HFFc6 (cell line): Measurements from ENCODE around the gene CEP290. TPM values are rescaled to one million over a fixed set of nuclear protein-coding genes. Genes with fewer than 3 reads are reported as not detected.
A peak's percentile ranks its signal among the peaks of the same experiment; 100 is the strongest.

Experiments used
- DNase-seq: peaks from one replicate; pipeline ENCODE4 v3.0.0-alpha.2; 2018
- H3K27ac Mint-ChIP-seq: 2 replicates; pipeline ENCODE4 v1.8.0; 2020; ENCODE audit warnings: mild to moderate bottlenecking, mixed read lengths
- H3K27me3 Mint-ChIP-seq: 2 replicates; pipeline ENCODE4 v1.8.0; 2021; ENCODE audit warnings: mild to moderate bottlenecking, moderate library complexity, mixed read lengths; ENCODE audit not compliant: insufficient read depth
- H3K36me3 Mint-ChIP-seq: 2 replicates; pipeline ENCODE4 v1.8.0; 2021; ENCODE audit warnings: low read depth, mixed read lengths
- H3K4me1 Mint-ChIP-seq: 2 replicates; pipeline ENCODE4 v1.8.0; 2020; ENCODE audit warnings: low read depth, mixed read lengths
- H3K4me3 Mint-ChIP-seq: 2 replicates; pipeline ENCODE4 v1.8.0; 2020; ENCODE audit warnings: mild to moderate bottlenecking, moderate library complexity, mixed read lengths
- H3K9me3 Mint-ChIP-seq: 2 replicates; pipeline ENCODE4 v1.8.0; 2020; ENCODE audit warnings: mild to moderate bottlenecking, mixed read lengths
- CTCF ChIP-seq: fragments of 200-600 bp; sonication (generic); IDR thresholded peaks from 2 replicates; pipeline ENCODE4 v1.5.0; 2021; ENCODE audit warnings: antibody characterized with exemption, mild to moderate bottlenecking
- total RNA-seq, 6 experiments: library from RNA; stranded (reverse); fragmentation: NEBNext Ultra II Directional; extraction: Animal tissue kit (Norgen Biotek cat#: 25700); gene quantifications; 2 replicates in 1 of 6; 3 replicates in 5 of 6; pipeline ENCODE4 v1.2.3, GENCODE V29; 2021

CEP290 gene
- total RNA-seq, 6 experiments from 2014 or later, result 10.2 to 13.4 (median 11.7) TPM

- H3K36me3 Mint-ChIP-seq, result peaks cover 5% of the 10 kb centered on the region
- no peak for TF ChIP-seq CTCF
- H3K4me3 Mint-ChIP-seq, result no peak overlapping the region
- H3K9me3 Mint-ChIP-seq, result no peaks in the 10 kb centered on the region
- no peaks in the 10 kb centered on the region for H3K4me1 Mint-ChIP-seq
- H3K27ac Mint-ChIP-seq, result no peak overlapping the region
- H3K27me3 Mint-ChIP-seq, result no peaks in the 10 kb centered on the region
- no peak for DNase-seq
Measured at GRCh38 chr12:88084210-88084609, 57.7 kb downstream of the CEP290 start.

GRCh38 chr12:88083634-88084033 is 58.3 kb downstream of the CEP290 start:
- no peaks in the 10 kb centered on the region for H3K36me3 Mint-ChIP-seq
- H3K27me3 Mint-ChIP-seq, result no peaks in the 10 kb centered on the region
- no peak overlapping the region for H3K4me3 Mint-ChIP-seq
- no peak overlapping the region for H3K27ac Mint-ChIP-seq
- no peak for TF ChIP-seq CTCF
- DNase-seq, result no peak
- H3K9me3 Mint-ChIP-seq, result no peaks in the 10 kb centered on the region
- H3K4me1 Mint-ChIP-seq, result no peaks in the 10 kb centered on the region

GRCh38 chr12:88081247-88081646 is 60.6 kb downstream of the CEP290 start:
- H3K4me1 Mint-ChIP-seq, result no peaks in the 10 kb centered on the region
- H3K36me3 Mint-ChIP-seq, result no peaks in the 10 kb centered on the region
- no peak for DNase-seq
- H3K27me3 Mint-ChIP-seq, result no peaks in the 10 kb centered on the region
- H3K4me3 Mint-ChIP-seq, result no peak overlapping the region
- no peak for TF ChIP-seq CTCF
- no peaks in the 10 kb centered on the region for H3K9me3 Mint-ChIP-seq
- no peak overlapping the region for H3K27ac Mint-ChIP-seq

GRCh38 chr12:88067301-88067700 is 74.6 kb downstream of the CEP290 start:
- Mint-ChIP-seq H3K4me1 (peaks cover 22% of the 10 kb centered on the region), H3K27me3 (no peaks in the 10 kb centered on the region; the same call in none of the 2 replicates), H3K9me3 (no peaks in the 10 kb centered on the region), H3K27ac (no peak overlapping the region), H3K36me3 (peaks cover 26% of the 10 kb centered on the region), H3K4me3 (no peak overlapping the region)
- TF ChIP-seq CTCF, result no peak
- no peak for DNase-seq

GRCh38 chr12:88063375-88063774 is 78.5 kb downstream of the CEP290 start:
- Mint-ChIP-seq H3K4me1 (peaks cover 28% of the 10 kb centered on the region), H3K9me3 (no peaks in the 10 kb centered on the region), H3K4me3 (no peak overlapping the region), H3K27me3 (no peaks in the 10 kb centered on the region; the same call in none of the 2 replicates), H3K27ac (peak overlapping the region; percentile 15), H3K36me3 (peaks cover 24% of the 10 kb centered on the region)
- TF ChIP-seq CTCF, result no peak
- no peak for DNase-seq

- Mint-ChIP-seq H3K4me3 (no peak overlapping the region), H3K36me3 (peaks cover 26% of the 10 kb centered on the region), H3K9me3 (no peaks in the 10 kb centered on the region), H3K4me1 (peaks cover 34% of the 10 kb centered on the region), H3K27ac (no peak overlapping the region), H3K27me3 (no peaks in the 10 kb centered on the region; the same call in none of the 2 replicates)
- DNase-seq, result no peak
- no peak for TF ChIP-seq CTCF
Measured at GRCh38 chr12:88062474-88062873, 79.4 kb downstream of the CEP290 start.
